ENCODE measurements around the gene DPF1.
"Not testable (repeated sequence)": the region's sequence is repeated elsewhere in the genome, so short reads cannot be mapped to it uniquely, and the experiment has no call there.

Gene DPF1

DNA sequence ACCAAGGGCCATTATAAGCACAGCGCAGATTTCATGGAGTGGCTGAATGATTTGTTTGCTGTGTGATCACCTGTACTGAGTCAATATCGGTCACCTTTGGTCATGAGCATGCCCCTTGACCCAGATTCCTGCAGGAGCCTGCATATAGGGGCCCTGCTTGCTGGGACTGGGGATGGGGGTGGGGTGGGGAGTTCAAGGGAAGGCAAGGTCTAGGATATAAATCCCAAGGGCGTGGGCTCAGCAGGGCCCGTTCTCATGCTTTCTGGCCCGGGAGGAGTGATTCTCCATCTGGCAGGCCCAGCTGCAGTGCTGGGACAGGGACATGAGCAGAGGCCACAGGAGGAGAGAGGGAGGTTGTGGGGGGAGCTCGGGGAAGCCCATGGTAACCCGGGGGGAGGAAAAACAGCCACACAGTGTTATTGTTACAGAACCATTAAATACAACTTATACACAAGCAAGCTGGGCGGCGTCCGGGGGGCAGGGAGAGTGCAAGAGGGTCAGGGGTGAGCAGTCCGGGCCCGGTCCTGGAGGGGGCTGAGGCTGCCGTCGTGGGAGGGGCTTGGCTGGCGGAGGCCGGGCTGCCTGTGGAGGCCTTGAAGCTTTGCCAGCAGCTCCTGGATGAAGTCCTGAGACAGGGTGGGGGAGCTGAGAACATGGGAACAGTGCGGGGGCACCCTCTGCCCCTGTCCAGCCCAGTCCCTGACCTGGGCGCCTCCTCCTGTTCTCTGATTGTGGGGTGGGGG lies 27.0 kb upstream of the DPF1 start:
- no peak for DNase-seq (ENCODE audit: low spot score)

DNA sequence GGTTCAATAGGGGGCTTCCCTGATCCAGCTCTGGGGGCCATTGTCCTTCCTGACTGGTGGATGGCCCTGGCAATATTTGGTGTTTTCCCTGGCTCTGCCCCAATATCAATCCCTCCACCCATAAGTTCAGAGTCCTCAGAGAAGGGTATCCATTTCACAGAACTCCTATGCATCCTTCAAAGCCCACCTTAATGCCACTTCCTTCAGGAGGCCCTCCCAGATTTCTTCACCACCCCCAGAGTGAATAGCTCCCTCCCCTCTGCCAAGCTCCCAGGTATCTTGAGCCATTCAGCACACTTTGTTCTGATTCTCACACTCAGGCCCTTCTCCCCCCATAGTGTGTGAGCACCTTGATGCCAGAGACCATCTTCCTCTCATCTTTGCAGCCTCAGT lies 26.4 kb upstream of the DPF1 start:
- DNase-seq (ENCODE audit: low spot score): no peak

- no peak for DNase-seq (ENCODE audit: low spot score)
These were observed 24.4 kb upstream of the DPF1 start for GRCh38 chr19:38248421-38248820.

DNA sequence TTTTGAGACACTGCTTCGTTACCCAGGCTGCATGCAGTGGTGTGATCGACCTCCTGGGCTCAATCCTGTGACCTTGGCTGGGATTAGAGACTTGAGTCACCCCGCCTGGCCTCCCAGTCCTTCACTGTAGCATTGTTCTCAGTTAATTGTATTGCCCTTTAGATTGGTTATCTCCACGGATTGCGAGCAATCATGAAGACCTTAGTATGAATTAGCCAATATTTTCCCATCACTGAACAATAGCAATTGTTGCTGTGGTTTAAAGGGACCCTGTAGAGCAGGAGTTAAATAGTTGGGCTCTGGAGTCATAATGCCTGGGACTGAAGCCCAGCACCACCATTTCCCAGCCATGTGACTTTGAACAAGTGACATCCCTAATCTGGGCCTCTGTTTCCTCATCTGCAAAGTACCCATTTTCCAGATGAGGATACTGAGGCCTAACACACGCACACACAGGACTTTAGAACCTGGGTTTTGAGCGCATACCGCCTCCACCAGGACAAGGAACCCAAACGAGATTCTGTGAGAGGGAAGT lies 23.8 kb upstream of the DPF1 start:
- no peak for DNase-seq (ENCODE audit: low spot score)

DNA sequence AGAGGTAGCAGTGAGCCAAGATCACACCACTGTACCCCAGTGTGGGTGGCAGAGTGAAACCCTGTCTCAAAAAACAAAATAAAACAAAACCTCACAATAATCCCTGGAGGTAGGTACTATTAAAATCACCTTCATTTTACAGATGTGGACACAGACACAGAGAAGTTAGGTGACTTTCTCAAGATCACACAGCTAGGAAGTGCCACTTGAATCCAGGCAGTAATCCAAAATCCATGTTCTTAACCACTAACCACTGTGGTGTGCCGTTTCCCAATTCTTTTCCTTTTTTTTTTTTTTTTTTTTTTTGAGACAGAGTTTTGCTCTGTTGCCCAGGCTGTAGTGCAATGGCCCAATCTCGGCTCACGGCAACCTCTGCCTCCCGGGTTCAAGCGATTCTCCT lies 23.1 kb upstream of the DPF1 start:
- DNase-seq (ENCODE audit: low spot score): no peak

DNA sequence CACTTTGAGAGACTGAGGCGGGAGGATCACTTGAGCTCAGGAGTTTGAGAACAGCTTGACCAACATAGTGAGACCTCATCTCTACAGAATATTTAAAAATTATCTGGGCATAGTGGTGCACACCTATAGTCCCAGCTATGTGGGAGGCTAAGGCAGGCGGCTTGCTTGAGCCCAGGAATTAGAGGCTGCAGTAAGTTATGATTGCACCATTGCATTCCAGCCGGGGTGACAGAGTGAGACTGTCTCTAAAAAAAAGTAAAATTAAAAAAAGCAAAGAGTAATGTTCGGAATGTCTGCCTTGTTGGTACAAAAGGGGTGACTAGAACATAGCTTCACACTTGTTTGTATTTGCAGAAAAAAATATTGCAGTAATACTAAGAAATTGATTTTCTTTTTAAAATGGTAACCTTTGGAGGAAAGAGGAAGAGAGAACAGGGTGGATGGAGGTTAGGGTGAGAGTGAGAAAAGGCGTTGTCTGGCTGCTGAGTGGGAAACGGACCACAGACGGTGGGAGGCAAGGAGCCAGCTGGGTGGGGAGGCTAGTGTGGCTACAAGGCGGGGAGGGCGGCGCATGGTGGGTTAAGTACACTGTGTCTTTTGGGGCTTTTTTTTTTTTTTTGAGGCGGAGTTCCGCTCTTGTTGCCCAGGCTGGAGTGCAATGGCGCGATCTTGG lies 21.9 kb upstream of the DPF1 start:
- no peak for DNase-seq (ENCODE audit: low spot score)

DNA sequence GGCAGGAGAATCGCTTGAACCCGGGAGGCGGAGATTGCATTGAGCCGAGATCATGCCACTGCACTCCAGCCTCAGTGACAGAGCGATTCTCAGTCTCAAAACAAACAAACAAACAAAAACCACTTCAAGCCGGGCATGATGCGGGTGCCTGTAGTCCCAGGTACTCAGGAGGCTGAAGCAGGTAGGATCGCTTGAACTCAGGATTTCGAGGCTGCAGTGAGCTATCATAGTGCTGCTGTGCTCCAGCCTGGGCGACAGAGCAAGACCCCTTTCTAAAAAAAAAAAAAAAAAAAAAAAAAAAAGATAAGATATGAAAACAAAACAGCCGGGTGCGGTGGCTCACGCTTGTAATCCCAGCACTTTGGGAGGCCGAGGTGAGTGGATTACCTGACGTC lies 19.3 kb upstream of the DPF1 start:
- no peak for DNase-seq (ENCODE audit: low spot score)

DNA sequence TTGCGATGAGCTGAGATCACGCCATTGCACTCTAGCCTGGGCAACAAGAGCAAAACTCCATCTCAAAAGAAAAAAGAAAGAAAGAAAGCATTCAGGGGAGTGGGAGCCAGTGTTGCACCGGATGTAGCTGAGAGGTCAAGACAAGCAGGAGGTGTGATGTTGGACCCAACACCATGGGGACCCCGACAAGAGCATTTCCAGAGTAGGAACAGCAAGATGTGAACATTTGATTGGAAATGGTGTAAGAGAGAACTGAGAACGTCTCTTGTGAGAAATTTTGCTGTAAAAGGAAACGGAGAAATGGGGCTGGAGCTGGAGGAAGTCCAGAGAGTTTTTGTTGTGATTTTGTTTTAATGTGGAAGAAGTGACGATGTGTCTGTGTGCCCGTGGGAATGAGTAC lies 15.8 kb upstream of the DPF1 start:
- DNase-seq (ENCODE audit: low spot score): no peak

DNA sequence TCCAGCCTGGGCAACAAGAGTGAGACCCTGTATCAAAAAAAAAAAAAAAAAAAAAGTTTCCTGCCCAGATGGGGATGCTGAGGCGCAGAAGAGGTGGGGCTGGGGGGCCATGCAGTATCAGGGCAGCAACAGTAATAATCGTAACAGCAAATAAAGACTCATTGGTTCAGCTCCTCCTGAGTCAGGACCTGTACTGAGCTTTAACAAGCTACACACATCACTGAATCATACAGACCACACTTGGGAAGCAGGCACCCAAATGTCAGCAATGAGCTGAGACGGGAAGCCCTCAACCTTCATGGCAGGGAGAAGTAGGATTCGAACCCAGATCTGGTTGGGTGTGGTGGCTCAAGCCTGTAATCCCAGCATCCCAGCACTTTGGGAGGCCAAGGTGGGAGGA lies 10.6 kb upstream of the DPF1 start:
- no peak for DNase-seq (ENCODE audit: low spot score)

- peak; percentile 74 for DNase-seq (ENCODE audit: low spot score)
These were observed 9.8 kb upstream of the DPF1 start for GRCh38 chr19:38233740-38234251.

DNA sequence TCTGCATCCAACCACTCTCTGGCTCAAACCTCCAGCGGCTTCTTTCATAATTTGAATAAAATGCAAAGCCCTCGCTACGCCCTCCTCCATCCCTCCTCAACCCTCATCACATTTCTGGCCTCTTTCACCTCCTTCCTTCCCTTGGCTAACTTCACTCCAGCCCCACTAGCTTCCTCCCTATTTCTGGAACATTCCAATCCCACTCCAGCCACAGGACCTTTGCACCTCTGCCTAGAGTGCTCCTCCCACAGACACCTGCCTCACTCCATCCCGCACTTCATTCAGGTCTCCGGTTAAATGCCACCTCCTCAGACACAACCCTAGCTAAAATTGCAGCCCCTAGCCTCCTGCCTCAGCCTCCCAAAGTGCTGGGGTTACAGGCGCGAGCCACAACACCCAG lies 7.9 kb upstream of the DPF1 start:
- no peak for DNase-seq (ENCODE audit: low spot score)

GRCh38 chr19:38230506-38231133 lies 6.6 kb upstream of the DPF1 start:
- DNase-seq (ENCODE audit: low spot score): not testable (repeated sequence)

- DNase-seq (ENCODE audit: low spot score): peak; percentile 62
These were observed 5.6 kb upstream of the DPF1 start for GRCh38 chr19:38229585-38230073.

GRCh38 chr19:38228491-38229439 lies 4.7 kb upstream of the DPF1 start:
- no peak for DNase-seq (ENCODE audit: low spot score)

GRCh38 chr19:38228005-38228377 lies 4.0 kb upstream of the DPF1 start:
- no peak for DNase-seq (ENCODE audit: low spot score)

- no peak for DNase-seq (ENCODE audit: low spot score)
These were observed 3.4 kb upstream of the DPF1 start for GRCh38 chr19:38227287-38228004.

- not testable (repeated sequence) for DNase-seq (ENCODE audit: low spot score)
These were observed 819 bp upstream of the DPF1 start for GRCh38 chr19:38224863-38225218.

GRCh38 chr19:38223617-38224013 lies 407 bp downstream of the DPF1 start:
- DNase-seq (ENCODE audit: low spot score): no peak

DNA sequence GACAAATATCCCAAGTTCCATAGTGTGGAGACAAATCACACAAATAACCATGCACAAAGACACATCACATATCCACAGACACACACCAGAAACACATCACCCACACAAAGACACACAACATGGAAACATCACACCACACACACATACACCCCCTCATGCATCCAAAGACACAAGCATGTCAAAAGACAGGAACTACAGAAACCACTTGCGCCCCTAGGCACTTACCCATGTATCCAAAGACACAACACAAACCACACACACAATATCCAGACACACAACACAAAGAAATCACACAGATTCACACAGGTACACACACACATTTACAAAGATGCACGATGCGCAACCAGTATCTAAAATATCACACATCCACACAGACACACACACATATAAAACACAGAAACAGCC lies 901 bp downstream of the DPF1 start:
- DNase-seq (ENCODE audit: low spot score): no peak

- no peak for DNase-seq (ENCODE audit: low spot score)
These were observed 1.8 kb downstream of the DPF1 start for GRCh38 chr19:38221919-38222830.
